ENCODE data around the gene KLHL17. TPM values are rescaled to one million over a fixed set of nuclear protein-coding genes. Genes with fewer than 3 reads are reported as not detected.
A peak's percentile ranks its signal among the peaks of the same experiment; 100 is the strongest.

Gene KLHL17
- 1.8 and 5.0 TPM in 2 replicates for total RNA-seq (ENCODE audit: low replicate concordance)

GRCh38 chr1:960363-961131, at the start of gene KLHL17:
KLHL17 (plus strand) TSS chr1:960584; CDS start chr1:960694, 110 bp downstream.
- peak; percentile 45 for DNase-seq (ENCODE audit: low read depth)
- peak within 1 kb of the TSS; percentile 72 for H3K4me3 ChIP-seq (ENCODE audit: low read depth, low read length)
- TF ChIP-seq, protein P1, sequence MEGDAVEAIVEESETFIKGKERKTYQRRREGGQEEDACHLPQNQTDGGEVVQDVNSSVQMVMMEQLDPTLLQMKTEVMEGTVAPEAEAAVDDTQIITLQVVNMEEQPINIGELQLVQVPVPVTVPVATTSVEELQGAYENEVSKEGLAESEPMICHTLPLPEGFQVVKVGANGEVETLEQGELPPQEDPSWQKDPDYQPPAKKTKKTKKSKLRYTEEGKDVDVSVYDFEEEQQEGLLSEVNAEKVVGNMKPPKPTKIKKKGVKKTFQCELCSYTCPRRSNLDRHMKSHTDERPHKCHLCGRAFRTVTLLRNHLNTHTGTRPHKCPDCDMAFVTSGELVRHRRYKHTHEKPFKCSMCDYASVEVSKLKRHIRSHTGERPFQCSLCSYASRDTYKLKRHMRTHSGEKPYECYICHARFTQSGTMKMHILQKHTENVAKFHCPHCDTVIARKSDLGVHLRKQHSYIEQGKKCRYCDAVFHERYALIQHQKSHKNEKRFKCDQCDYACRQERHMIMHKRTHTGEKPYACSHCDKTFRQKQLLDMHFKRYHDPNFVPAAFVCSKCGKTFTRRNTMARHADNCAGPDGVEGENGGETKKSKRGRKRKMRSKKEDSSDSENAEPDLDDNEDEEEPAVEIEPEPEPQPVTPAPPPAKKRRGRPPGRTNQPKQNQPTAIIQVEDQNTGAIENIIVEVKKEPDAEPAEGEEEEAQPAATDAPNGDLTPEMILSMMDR (IDR thresholded peaks at IDR 0.05; ENCODE audit: insufficient read depth, low read length): no peak

DNA sequence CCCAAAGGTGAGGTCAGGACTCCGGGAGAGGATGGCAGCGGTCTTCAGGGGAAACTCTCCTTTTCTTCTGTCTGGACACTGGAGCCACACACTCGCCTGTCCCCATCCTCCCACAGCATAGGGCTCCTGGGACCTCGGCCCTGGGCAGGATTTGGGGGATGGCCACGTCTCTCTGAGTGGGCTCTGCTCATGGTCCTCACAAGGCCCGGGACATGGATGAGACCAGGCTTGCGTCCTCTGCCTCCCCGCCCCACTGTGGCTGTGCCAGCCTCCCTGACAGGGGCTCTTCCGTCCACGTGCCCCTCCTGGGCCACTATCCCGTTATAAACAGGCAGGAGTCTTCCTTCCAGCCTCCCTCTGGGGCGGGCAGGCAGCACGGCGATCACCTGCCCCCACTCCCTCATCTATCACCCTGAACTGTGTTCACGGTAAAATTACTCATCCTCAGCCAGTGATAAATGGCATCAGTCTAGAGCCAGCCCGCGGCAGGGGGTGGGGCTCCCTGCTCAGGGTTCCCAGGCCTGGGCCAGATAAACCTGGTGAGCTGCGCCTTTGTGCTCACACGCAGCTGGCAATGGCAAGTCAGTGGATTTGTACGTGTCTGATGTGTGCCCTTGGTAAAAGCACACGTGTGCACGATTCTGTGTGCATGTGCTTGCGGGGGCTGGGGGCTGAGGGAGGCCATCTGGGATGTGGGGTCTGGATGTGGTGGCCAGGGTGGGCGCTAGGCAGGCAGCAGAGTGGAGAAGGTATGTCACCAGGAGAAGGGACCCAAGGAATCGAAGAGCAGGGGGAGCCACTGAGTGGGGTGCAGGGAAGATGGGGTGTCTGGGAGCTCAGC, 49.3 kb upstream of the KLHL17 start:
- TF ChIP-seq, protein P1 (IDR thresholded peaks at IDR 0.05; ENCODE audit: insufficient read depth, low read length): no peak
- no peak overlapping the region for H3K4me3 ChIP-seq (ENCODE audit: low read depth, low read length)
- DNase-seq (ENCODE audit: low read depth): peak; percentile 17

- TF ChIP-seq, protein P1 (IDR thresholded peaks at IDR 0.05; ENCODE audit: insufficient read depth, low read length): no peak
- no peak for DNase-seq (ENCODE audit: low read depth)
- no peak overlapping the region for H3K4me3 ChIP-seq (ENCODE audit: low read depth, low read length)
Measured at GRCh38 chr1:911875-912739, 48.3 kb upstream of the KLHL17 start.

- TF ChIP-seq, protein P1 (IDR thresholded peaks at IDR 0.05; ENCODE audit: insufficient read depth, low read length): peak; percentile 46
- no peak for DNase-seq (ENCODE audit: low read depth)
- H3K4me3 ChIP-seq (ENCODE audit: low read depth, low read length): no peak overlapping the region
Measured at GRCh38 chr1:912740-913301, 47.6 kb upstream of the KLHL17 start.

DNA sequence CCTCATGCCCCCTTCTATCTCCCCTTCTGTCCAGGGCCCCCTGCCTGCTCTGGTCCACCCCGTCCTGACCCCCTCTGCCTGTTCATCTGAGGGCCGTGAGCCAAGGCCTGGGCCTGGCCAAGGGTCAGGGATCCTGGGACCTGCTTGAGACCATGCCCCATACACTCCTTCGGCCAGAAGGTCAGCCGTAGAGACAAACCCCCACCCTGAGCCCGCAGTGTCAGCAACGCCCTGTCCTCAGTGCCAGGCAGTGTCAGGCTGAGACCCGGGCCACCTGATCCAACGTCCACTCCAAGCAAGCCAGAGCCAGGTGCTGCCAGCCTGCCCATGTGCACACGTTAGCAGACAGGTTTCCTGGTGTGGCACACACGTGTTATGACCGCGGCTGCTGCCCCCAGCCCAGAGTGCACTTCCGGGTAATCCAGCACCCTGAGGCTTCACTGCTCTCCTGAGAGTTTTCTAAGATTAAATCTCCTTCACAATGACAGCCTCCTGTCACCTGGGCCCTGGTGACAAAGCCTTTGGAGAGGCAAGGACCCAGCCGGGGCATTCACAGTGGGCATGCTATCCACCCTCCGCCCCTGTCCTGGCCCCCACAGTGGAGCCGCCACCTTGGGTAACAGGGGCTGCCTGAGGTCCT, 46.8 kb upstream of the KLHL17 start:
- DNase-seq (ENCODE audit: low read depth): no peak
- TF ChIP-seq, protein P1 (IDR thresholded peaks at IDR 0.05; ENCODE audit: insufficient read depth, low read length): no peak
- H3K4me3 ChIP-seq (ENCODE audit: low read depth, low read length): no peak overlapping the region

All from fibroblast of the aortic adventitia (primary cell).